Measurements from ENCODE around the gene BLTP3B.

The BLTP3B gene

GRCh38 chr12:100159391-100160104, 16.9 kb upstream of the BLTP3B start:
- no peak for DNase-seq (ENCODE audit: low read depth)

- DNase-seq (ENCODE audit: low read depth), result no peak
Observed at GRCh38 chr12:100158535-100158934, 15.9 kb upstream of the BLTP3B start.

GRCh38 chr12:100157427-100157821, 14.8 kb upstream of the BLTP3B start:
- no peak for DNase-seq (ENCODE audit: low read depth)

- DNase-seq (ENCODE audit: low read depth), result no peak
Observed at GRCh38 chr12:100156731-100157426, 14.2 kb upstream of the BLTP3B start.

- DNase-seq (ENCODE audit: low read depth), result peak; percentile 39
Observed at GRCh38 chr12:100154474-100155247, 12.0 kb upstream of the BLTP3B start.

GRCh38 chr12:100153131-100153530, 10.5 kb upstream of the BLTP3B start:
- no peak for DNase-seq (ENCODE audit: low read depth)

GRCh38 chr12:100151769-100152168, 9.1 kb upstream of the BLTP3B start:
- DNase-seq (ENCODE audit: low read depth), result no peak

- no peak for DNase-seq (ENCODE audit: low read depth)
Observed at GRCh38 chr12:100146252-100146651, 3.6 kb upstream of the BLTP3B start.

GRCh38 chr12:100145643-100146042, 3.0 kb upstream of the BLTP3B start:
- no peak for DNase-seq (ENCODE audit: low read depth)

- peak; percentile 18 for DNase-seq (ENCODE audit: low read depth)
Observed at GRCh38 chr12:100141998-100142850, 450 bp downstream of the BLTP3B start.

- DNase-seq (ENCODE audit: low read depth), result no peak
Observed at GRCh38 chr12:100141666-100141997, 1.0 kb downstream of the BLTP3B start.

GRCh38 chr12:100138803-100139098, 3.9 kb downstream of the BLTP3B start:
- DNase-seq (ENCODE audit: low read depth), result no peak

- no peak for DNase-seq (ENCODE audit: low read depth)
Observed at GRCh38 chr12:100138048-100138802, 4.4 kb downstream of the BLTP3B start.

GRCh38 chr12:100133200-100133599, 9.5 kb downstream of the BLTP3B start:
- DNase-seq (ENCODE audit: low read depth), result no peak

GRCh38 chr12:100128512-100128908, 14.2 kb downstream of the BLTP3B start:
- DNase-seq (ENCODE audit: low read depth), result no peak

GRCh38 chr12:100127766-100128511, 14.7 kb downstream of the BLTP3B start:
- DNase-seq (ENCODE audit: low read depth), result no peak

GRCh38 chr12:100123316-100124095, 19.2 kb downstream of the BLTP3B start:
- DNase-seq (ENCODE audit: low read depth), result no peak

- no peak for DNase-seq (ENCODE audit: low read depth)
Observed at GRCh38 chr12:100120355-100120754, 22.3 kb downstream of the BLTP3B start.

- no peak for DNase-seq (ENCODE audit: low read depth)
Observed at GRCh38 chr12:100115291-100115690, 27.4 kb downstream of the BLTP3B start.

GRCh38 chr12:100114574-100114973, 28.1 kb downstream of the BLTP3B start:
- no peak for DNase-seq (ENCODE audit: low read depth)

All from T-helper 22 cell (primary cell).